IMR-90 (cell line): ENCODE data around the gene UGT1A4. TPM values are rescaled to one million over a fixed set of nuclear protein-coding genes. Genes with fewer than 3 reads are reported as not detected.

Experiments used
- ATAC-seq: fragments of 200-7000 bp; cut with Tn5 transposase; 2 replicates; pipeline ENCODE4 v1.9.1; 2020; ENCODE audit warnings: low read depth, mild to moderate bottlenecking, moderate library complexity
- BruUV-seq: library from RNA; stranded (reverse); fragments of 400-500 nt; replicated peaks from 2 replicates; lab custom pipeline; 2021; lab: Mats Ljungman, UMichigan
- CTCF ChIA-PET: fragments of 300-600 bp; formaldehyde crosslinking; extraction: SDS; loops from one replicate; lab custom pipeline; 2021; ENCODE audit warnings: antibody characterized with exemption; lab: Yijun Ruan, JAX
- POLR2A ChIA-PET: fragments of 300-600 bp; sonication (Branson Sonifier 250); formaldehyde crosslinking; loops from one replicate; lab custom pipeline; 2022; ENCODE audit warnings: antibody characterized with exemption; ENCODE audit not compliant: unreplicated experiment; lab: Charles Lee
- DNase-seq: peaks from one replicate; pipeline ENCODE4 v3.0.0; 2013
- H2AFZ ChIP-seq: replicated peaks from 2 replicates; pipeline ENCODE3; 2013; ENCODE audit warnings: low read length, mild to moderate bottlenecking; ENCODE audit not compliant: poor library complexity
- H2AK5ac ChIP-seq: 2 replicates; pipeline ENCODE4 v1.6.1; 2013; ENCODE audit warnings: low read depth, low read length, inconsistent platforms
- H2AK9ac ChIP-seq: replicated peaks from 2 replicates; pipeline ENCODE3; 2013; ENCODE audit warnings: mild to moderate bottlenecking, low read depth, low read length, moderate library complexity; ENCODE audit not compliant: poor library complexity
- H2BK120ac ChIP-seq: 2 replicates; pipeline ENCODE4 v1.6.1; 2013; ENCODE audit warnings: low read depth, low read length, inconsistent platforms
- H2BK15ac ChIP-seq: 3 replicates; pipeline ENCODE4 v1.6.1; 2013; ENCODE audit warnings: low read depth, low read length, inconsistent platforms
- H2BK20ac ChIP-seq: 2 replicates; pipeline ENCODE4 v1.6.1; 2013; ENCODE audit warnings: low read depth, mild to moderate bottlenecking, inconsistent platforms, low read length, moderate library complexity
- H2BK5ac ChIP-seq: 2 replicates; pipeline ENCODE4 v1.6.1; 2013; ENCODE audit warnings: mild to moderate bottlenecking, low read depth, low read length, inconsistent platforms; ENCODE audit not compliant: poor library complexity, severe bottlenecking
- H3K14ac ChIP-seq: replicated peaks from 2 replicates; pipeline ENCODE4 v1.6.1; 2013; ENCODE audit warnings: low read depth, low read length, inconsistent platforms
- H3K18ac ChIP-seq: 2 replicates; pipeline ENCODE4 v1.6.1; 2013; ENCODE audit warnings: low read depth, low read length, control low read depth
- H3K23ac ChIP-seq: 2 replicates; pipeline ENCODE4 v1.6.1; 2013; ENCODE audit warnings: low read depth, low read length, inconsistent platforms
- H3K27ac ChIP-seq: 2 replicates; pipeline ENCODE4 v1.5.1; 2013; ENCODE audit warnings: mild to moderate bottlenecking, control low read depth, low read length; ENCODE audit not compliant: insufficient read depth
- H3K27me3 ChIP-seq: 2 replicates; pipeline ENCODE4 v1.6.1; 2013; ENCODE audit warnings: low read length; ENCODE audit not compliant: control insufficient read depth, insufficient read depth
- H3K36me3 ChIP-seq: 2 replicates; pipeline ENCODE4 v1.6.1; 2013; ENCODE audit warnings: low read length, mixed read lengths; ENCODE audit not compliant: control insufficient read depth, insufficient read depth
- H3K4ac ChIP-seq: 2 replicates; pipeline ENCODE4 v1.6.1; 2013; ENCODE audit warnings: low read depth, low read length, inconsistent platforms
- H3K4me1 ChIP-seq: 2 replicates; pipeline ENCODE4 v1.6.1; 2013; ENCODE audit warnings: low read length, mixed read lengths; ENCODE audit not compliant: control insufficient read depth, insufficient read depth
- H3K4me2 ChIP-seq: 2 replicates; pipeline ENCODE4 v1.6.1; 2013; ENCODE audit warnings: low read depth, mild to moderate bottlenecking, control low read depth, low read length, moderate library complexity
- H3K4me3 ChIP-seq: 2 replicates; pipeline ENCODE4 v1.5.1; 2013; ENCODE audit warnings: low read depth, mild to moderate bottlenecking, control low read depth, low read length, moderate library complexity; ENCODE audit not compliant: insufficient read depth
- H3K56ac ChIP-seq: 2 replicates; pipeline ENCODE4 v1.6.1; 2013; ENCODE audit warnings: low read length, inconsistent platforms; ENCODE audit not compliant: insufficient read depth; ENCODE audit errors: extremely low read depth
- H3K79me1 ChIP-seq, 2 experiments: 2 replicates each; pipeline ENCODE4 v1.6.1; 2013; ENCODE audit warnings: low read length in 2 of 2, inconsistent platforms in 1 of 2, low read depth in 1 of 2
- H3K9ac ChIP-seq: 2 replicates; pipeline ENCODE4 v1.6.1; 2013; ENCODE audit warnings: low read depth, low read length, control low read depth
- H3K9me1 ChIP-seq: 2 replicates; pipeline ENCODE4 v1.6.1; 2013; ENCODE audit warnings: low read length, inconsistent platforms; ENCODE audit not compliant: insufficient read depth
- H3K9me3 ChIP-seq: 2 replicates; pipeline ENCODE4 v1.6.1; 2013; ENCODE audit warnings: low read length; ENCODE audit not compliant: control insufficient read depth, insufficient read depth
- H4K20me1 ChIP-seq: 2 replicates; pipeline ENCODE4 v1.6.1; 2013; ENCODE audit warnings: low read length, inconsistent platforms; ENCODE audit not compliant: insufficient read depth
- H4K5ac ChIP-seq: 2 replicates; pipeline ENCODE4 v1.6.1; 2013; ENCODE audit warnings: mild to moderate bottlenecking, low read depth, low read length, control low read depth
- H4K8ac ChIP-seq, 2 experiments: 2 replicates each; pipeline ENCODE4 v1.6.1; 2013; ENCODE audit warnings: low read depth in 2 of 2, low read length in 2 of 2, control low read depth in 1 of 2, inconsistent platforms in 1 of 2
- H4K91ac ChIP-seq: 2 replicates; pipeline ENCODE4 v1.6.1; 2013; ENCODE audit warnings: low read depth, low read length, inconsistent platforms; ENCODE audit not compliant: insufficient read depth
- BHLHE40 ChIP-seq: fragments of 150-350 bp; IDR thresholded peaks from 2 replicates; pipeline ENCODE4 v1.6.1; 2016; ENCODE audit warnings: mild to moderate bottlenecking, low read depth, low read length
- CEBPB ChIP-seq: IDR thresholded peaks from 2 replicates; pipeline ENCODE4 v1.6.1; 2012; ENCODE audit warnings: low read depth, low read length, improper control_type of control experiment
- CHD1 ChIP-seq: IDR thresholded peaks from 2 replicates; pipeline ENCODE4 v1.6.1; 2012; ENCODE audit warnings: low read depth, low read length, improper control_type of control experiment
- ELK1 ChIP-seq: fragments of 150-350 bp; IDR thresholded peaks from 2 replicates; pipeline ENCODE4 v1.6.1; 2016; ENCODE audit warnings: low read depth, mild to moderate bottlenecking, low read length, moderate library complexity, borderline replicate concordance
- FOS ChIP-seq: fragments of 150-350 bp; IDR thresholded peaks from 2 replicates; pipeline ENCODE4 v1.6.1; 2016; ENCODE audit warnings: low read depth, low read length
- MAFK ChIP-seq: IDR thresholded peaks from 2 replicates; pipeline ENCODE4 v1.6.1; 2012; ENCODE audit warnings: low read depth, low read length, improper control_type of control experiment
- MAZ ChIP-seq: IDR thresholded peaks from 2 replicates; pipeline ENCODE4 v1.6.1; 2012; ENCODE audit warnings: low read depth, mild to moderate bottlenecking, low read length, improper control_type of control experiment, moderate library complexity, borderline replicate concordance
- MXI1 ChIP-seq: IDR thresholded peaks from 2 replicates; pipeline ENCODE4 v1.6.1; 2012; ENCODE audit warnings: low read depth, mild to moderate bottlenecking, low read length, moderate library complexity, borderline replicate concordance
- NFE2L2 ChIP-seq: fragments of 150-350 bp; IDR thresholded peaks from 2 replicates; pipeline ENCODE4 v1.6.1; 2016; ENCODE audit warnings: low read depth, mild to moderate bottlenecking, low read length
- POLR2A ChIP-seq: IDR thresholded peaks from 2 replicates; pipeline ENCODE4 v1.6.1; 2012; ENCODE audit warnings: mild to moderate bottlenecking, low read depth, low read length
- RAD21 ChIP-seq: IDR thresholded peaks from 2 replicates; pipeline ENCODE4 v1.6.1; 2012; ENCODE audit warnings: low read length, improper control_type of control experiment
- RCOR1 ChIP-seq: IDR thresholded peaks from 2 replicates; pipeline ENCODE4 v1.6.1; 2012; ENCODE audit warnings: mild to moderate bottlenecking, low read length, improper control_type of control experiment; ENCODE audit not compliant: insufficient replicate concordance
- RFX5 ChIP-seq: IDR thresholded peaks from 2 replicates; pipeline ENCODE4 v1.8.0; 2012; ENCODE audit warnings: low read depth, mild to moderate bottlenecking, low read length, moderate library complexity
- SMC3 ChIP-seq: fragments of 150-350 bp; IDR thresholded peaks from 2 replicates; pipeline ENCODE4 v1.6.1; 2016; ENCODE audit warnings: low read depth, mild to moderate bottlenecking, antibody characterized with exemption, low read length, moderate library complexity
- WGBS, 2 experiments: methylation state at CpG; one replicate each; pipeline versions ENCODE4 v1.1.5 to v1.1.7; 2013; ENCODE audit warnings: missing lambda C conversion rate in 2 of 2; ENCODE audit not compliant: insufficient read length in 1 of 2; ENCODE audit errors: extremely low coverage in 2 of 2; 5-methylcytosine and 5-hydroxymethylcytosine counted together
- dilution Hi-C: fragments of 300-500 bp; cut with HindIII; formaldehyde crosslinking; loops from one replicate; pipeline ENCODE4 v1.14.3; 2018; ENCODE audit warnings: low sequenced_read_pairs; ENCODE audit not compliant: unreplicated experiment
- in situ Hi-C: fragments of 300-500 bp; cut with MboI; formaldehyde crosslinking; loops from 3 replicates; pipeline ENCODE4 v1.14.3; 2019; ENCODE audit warnings: low sequenced_read_pairs, inconsistent platforms, mixed read lengths
- intact Hi-C: fragments of 100-400 bp; cut with micrococcal nuclease; formaldehyde crosslinking; loops from 2 replicates; pipeline ENCODE4 v1.10.0; 2022
- polyA plus RNA-seq, 3 experiments: library from polyadenylated mRNA; depleted of rRNA; stranded (reverse); fragments of >200 nt; gene quantifications; 2 replicates each; pipeline ENCODE4 v1.2.3, GENCODE V29; 2012; ENCODE audit warnings: low replicate concordance in 1 of 3
- total RNA-seq: library from RNA; depleted of rRNA; stranded (reverse); fragments of >200 nt; gene quantifications from 2 replicates; pipeline ENCODE4 v1.2.3, GENCODE V29; 2012
- TF ChIP-seq, protein P1 (sequence below): fragments of 150-350 bp; IDR thresholded peaks from 2 replicates; pipeline ENCODE4 v1.6.1; 2017; ENCODE audit warnings: mild to moderate bottlenecking, antibody characterized with exemption, low read length, low read depth
- TF ChIP-seq, protein P2 (sequence below): conservative IDR thresholded peaks from 2 replicates; pipeline ENCODE4 v1.5.1; 2012; ENCODE audit warnings: mild to moderate bottlenecking, low read depth, low read length, improper control_type of control experiment

UGT1A4 gene
- total and polyA plus RNA-seq, 2 of the 4 experiments (the other 2 are of a cell fraction), result not detected

DNA sequence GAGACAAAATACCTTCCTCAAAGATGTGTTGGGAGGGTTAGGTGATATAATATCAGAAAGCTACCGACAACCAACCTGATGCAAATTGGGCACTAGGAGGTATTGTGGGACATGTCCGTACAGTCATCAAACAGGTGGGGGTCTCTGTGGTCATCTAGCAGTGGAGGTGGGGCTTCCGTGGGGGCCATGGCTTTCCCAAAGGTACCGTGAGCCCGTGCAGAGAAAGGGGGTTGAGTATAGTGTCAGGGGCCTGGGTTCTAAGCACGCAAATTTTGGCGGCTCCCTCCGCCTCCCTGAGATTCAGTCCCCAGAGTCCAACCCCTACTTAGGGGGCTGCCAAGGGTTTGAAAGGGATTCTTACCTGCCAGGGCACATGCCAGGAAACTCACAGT lies 103.2 kb downstream of the UGT1A4 start:
- Histone ChIP-seq H3K9me1 (no peaks in the 10 kb centered on the region), H3K4ac (no peak overlapping the region), H3K9ac (no peak overlapping the region), H4K91ac (no peak overlapping the region), H2AFZ (no peak overlapping the region), H3K27ac (no peak overlapping the region), H2AK5ac (no peak overlapping the region), H2BK120ac (no peak overlapping the region), H3K56ac (no peak overlapping the region), H4K20me1 (no peaks in the 10 kb centered on the region), H2BK15ac (no peak overlapping the region), H3K4me2 (no peak overlapping the region), H4K8ac (no peak overlapping the region), H3K27me3 (peaks cover 10% of the 10 kb centered on the region), H2AK9ac (no peak overlapping the region), H3K36me3 (no peaks in the 10 kb centered on the region), H3K4me1 (no peaks in the 10 kb centered on the region), H3K14ac (no peak overlapping the region), H2BK5ac (no peak overlapping the region), H3K4me3 (no peak overlapping the region), H3K9me3 (no peaks in the 10 kb centered on the region), H2BK20ac (no peak overlapping the region), H3K23ac (no peak overlapping the region), H3K79me1 (no peaks in the 10 kb centered on the region), H3K18ac (no peak overlapping the region), H4K5ac (no peak overlapping the region)
- no peak for TF ChIP-seq FOS
- no peak for TF ChIP-seq BHLHE40
- TF ChIP-seq, protein P1, sequence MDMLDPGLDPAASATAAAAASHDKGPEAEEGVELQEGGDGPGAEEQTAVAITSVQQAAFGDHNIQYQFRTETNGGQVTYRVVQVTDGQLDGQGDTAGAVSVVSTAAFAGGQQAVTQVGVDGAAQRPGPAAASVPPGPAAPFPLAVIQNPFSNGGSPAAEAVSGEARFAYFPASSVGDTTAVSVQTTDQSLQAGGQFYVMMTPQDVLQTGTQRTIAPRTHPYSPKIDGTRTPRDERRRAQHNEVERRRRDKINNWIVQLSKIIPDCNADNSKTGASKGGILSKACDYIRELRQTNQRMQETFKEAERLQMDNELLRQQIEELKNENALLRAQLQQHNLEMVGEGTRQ, result no peak
- TF ChIP-seq RAD21, result no peak
- no peak for TF ChIP-seq CEBPB
- TF ChIP-seq, protein P2, sequence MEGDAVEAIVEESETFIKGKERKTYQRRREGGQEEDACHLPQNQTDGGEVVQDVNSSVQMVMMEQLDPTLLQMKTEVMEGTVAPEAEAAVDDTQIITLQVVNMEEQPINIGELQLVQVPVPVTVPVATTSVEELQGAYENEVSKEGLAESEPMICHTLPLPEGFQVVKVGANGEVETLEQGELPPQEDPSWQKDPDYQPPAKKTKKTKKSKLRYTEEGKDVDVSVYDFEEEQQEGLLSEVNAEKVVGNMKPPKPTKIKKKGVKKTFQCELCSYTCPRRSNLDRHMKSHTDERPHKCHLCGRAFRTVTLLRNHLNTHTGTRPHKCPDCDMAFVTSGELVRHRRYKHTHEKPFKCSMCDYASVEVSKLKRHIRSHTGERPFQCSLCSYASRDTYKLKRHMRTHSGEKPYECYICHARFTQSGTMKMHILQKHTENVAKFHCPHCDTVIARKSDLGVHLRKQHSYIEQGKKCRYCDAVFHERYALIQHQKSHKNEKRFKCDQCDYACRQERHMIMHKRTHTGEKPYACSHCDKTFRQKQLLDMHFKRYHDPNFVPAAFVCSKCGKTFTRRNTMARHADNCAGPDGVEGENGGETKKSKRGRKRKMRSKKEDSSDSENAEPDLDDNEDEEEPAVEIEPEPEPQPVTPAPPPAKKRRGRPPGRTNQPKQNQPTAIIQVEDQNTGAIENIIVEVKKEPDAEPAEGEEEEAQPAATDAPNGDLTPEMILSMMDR, result no peak
- TF ChIP-seq CHD1, result no peak
- no peak for TF ChIP-seq MXI1
- no peak for TF ChIP-seq NFE2L2
- TF ChIP-seq RCOR1, result no peak
- TF ChIP-seq POLR2A, result no peak
- no peak for TF ChIP-seq ELK1
- TF ChIP-seq MAZ, result no peak
- no peak for TF ChIP-seq MAFK
- TF ChIP-seq RFX5, result no peak
- no peak for TF ChIP-seq SMC3
- in situ Hi-C loops (no loop called here), intact Hi-C loops (no loop called here), dilution Hi-C loops (no loop called here)
- DNase-seq (no peak), ATAC-seq (no peak)
- BruUV-seq, result no TSS peak
- ChIA-PET POLR2A (no interaction called here), CTCF (no interaction called here)
- no CpG with 5 or more reads among the region's 8 CpGs for WGBS, 2 experiments
